Kidney epithelial cell (primary cell): Measurements from ENCODE around the gene EIF4H. TPM values are rescaled to one million over a fixed set of nuclear protein-coding genes. Genes with fewer than 3 reads are reported as not detected.
"Not testable (repeated sequence)": the region's sequence is repeated elsewhere in the genome, so short reads cannot be mapped to it uniquely, and the experiment has no call there.

Experiments used
- DNase-seq: peaks from one replicate; pipeline ENCODE4 v3.0.0-alpha.2; 2010; ENCODE audit warnings: low read depth
- H3K27me3 ChIP-seq: 2 replicates; pipeline ENCODE4 v1.6.0; 2011; ENCODE audit warnings: low read length; ENCODE audit not compliant: control insufficient read depth, insufficient read depth
- H3K36me3 ChIP-seq: 2 replicates; pipeline ENCODE4 v1.5.1; 2011; ENCODE audit warnings: low read length; ENCODE audit not compliant: control insufficient read depth, insufficient read depth
- H3K4me3 ChIP-seq: 2 replicates; pipeline ENCODE4 v1.5.1; 2011; ENCODE audit warnings: low read depth, mild to moderate bottlenecking, control low read depth, low read length
- total RNA-seq: library from RNA; depleted of rRNA; stranded (reverse); fragments of >200 nt; gene quantifications from 2 replicates; pipeline ENCODE4 v1.2.3, GENCODE V29; 2015
- TF ChIP-seq, protein P1 (sequence below): IDR thresholded peaks from 2 replicates; pipeline ENCODE4 v1.5.1; 2011; ENCODE audit warnings: mild to moderate bottlenecking, moderate library complexity, low read length, control low read depth, inconsistent platforms; ENCODE audit not compliant: insufficient read depth, poor library complexity, severe bottlenecking

Gene EIF4H
- total RNA-seq, 1 donor from 2014 or later: 307 TPM

DNA sequence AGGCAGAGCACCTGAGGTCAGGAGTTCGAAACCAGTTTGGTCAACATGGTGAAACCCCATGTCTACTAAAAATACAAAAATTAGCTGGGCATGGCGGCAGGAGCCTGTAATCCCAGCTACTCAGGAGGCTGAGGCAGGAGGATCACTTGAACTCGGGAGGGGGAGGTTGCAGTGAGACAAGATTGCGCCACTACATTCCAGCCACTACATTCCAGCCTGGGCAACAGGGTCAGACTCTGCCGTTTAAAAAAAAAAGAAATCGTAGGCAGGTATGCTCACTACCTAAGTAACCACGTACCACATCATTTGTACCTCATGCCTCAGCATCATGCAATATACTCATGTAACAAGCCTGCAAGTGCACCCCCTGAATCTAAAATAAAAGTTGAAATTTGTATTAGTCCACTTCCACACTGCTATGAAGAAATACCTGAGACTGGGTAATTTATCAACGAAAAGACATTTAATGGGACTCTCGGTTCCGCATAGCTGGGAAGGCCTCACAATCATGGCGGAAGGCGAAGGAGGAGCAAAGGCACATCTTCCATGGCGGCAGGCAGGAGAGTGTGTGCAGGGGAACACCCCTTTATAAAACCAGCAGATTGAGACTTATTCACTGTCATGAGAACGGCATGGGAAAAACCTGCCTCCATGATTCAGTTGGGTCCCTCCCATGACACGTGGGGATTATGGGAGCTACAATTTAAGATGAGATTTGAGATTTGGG lies 8.1 kb upstream of the EIF4H start:
- TF ChIP-seq, protein P1, sequence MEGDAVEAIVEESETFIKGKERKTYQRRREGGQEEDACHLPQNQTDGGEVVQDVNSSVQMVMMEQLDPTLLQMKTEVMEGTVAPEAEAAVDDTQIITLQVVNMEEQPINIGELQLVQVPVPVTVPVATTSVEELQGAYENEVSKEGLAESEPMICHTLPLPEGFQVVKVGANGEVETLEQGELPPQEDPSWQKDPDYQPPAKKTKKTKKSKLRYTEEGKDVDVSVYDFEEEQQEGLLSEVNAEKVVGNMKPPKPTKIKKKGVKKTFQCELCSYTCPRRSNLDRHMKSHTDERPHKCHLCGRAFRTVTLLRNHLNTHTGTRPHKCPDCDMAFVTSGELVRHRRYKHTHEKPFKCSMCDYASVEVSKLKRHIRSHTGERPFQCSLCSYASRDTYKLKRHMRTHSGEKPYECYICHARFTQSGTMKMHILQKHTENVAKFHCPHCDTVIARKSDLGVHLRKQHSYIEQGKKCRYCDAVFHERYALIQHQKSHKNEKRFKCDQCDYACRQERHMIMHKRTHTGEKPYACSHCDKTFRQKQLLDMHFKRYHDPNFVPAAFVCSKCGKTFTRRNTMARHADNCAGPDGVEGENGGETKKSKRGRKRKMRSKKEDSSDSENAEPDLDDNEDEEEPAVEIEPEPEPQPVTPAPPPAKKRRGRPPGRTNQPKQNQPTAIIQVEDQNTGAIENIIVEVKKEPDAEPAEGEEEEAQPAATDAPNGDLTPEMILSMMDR: no peak
- no peaks in the 10 kb centered on the region for H3K27me3 ChIP-seq
- H3K36me3 ChIP-seq: no peaks in the 10 kb centered on the region
- H3K4me3 ChIP-seq: no peak overlapping the region
- no peak for DNase-seq

DNA sequence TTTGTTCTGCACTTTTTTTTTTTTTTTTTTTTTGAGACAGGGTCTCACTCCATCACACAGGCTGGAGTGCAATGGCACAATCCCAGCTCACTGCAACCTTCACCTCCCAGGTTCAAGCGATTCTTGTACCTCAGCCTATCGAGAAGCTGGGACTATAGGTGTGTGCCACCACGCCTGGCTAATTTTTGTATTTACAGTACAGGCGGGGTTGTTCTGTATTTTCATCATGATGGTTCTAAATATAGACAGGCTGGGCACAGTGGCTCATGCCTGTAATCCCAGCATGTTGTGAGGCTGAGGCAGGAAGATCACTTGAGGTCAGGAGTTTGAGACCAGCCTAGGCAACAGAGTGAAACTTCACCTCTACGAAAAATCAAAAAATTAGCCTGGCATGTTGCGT lies 6.8 kb upstream of the EIF4H start:
- H3K36me3 ChIP-seq, H3K4me3 ChIP-seq, H3K27me3 ChIP-seq, DNase-seq: not testable (repeated sequence)

DNA sequence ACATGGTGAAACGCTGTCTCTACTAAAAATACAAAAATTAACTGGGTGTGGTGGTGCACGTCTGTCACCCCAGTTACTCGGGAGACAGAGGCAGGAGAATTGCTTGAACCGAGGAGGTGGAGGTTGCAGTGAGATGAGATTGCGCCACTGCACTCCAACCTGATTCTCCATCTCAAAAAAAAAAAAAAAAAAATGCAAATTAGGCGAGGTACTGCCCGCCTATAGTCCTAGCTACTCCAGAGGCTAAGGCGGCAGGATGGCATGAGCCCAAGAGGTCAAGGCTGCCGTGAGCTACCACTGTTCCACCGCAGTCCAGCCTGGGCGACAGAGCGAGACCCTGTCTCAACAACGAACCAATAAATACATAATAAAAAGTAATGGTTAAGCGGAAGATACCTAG lies 1.1 kb upstream of the EIF4H start:
- Histone ChIP-seq H3K27me3 (no peaks in the 10 kb centered on the region), H3K4me3 (peak overlapping the region; percentile 98), H3K36me3 (no peaks in the 10 kb centered on the region)
- no peak for DNase-seq
- TF ChIP-seq, protein P1: no peak

DNA sequence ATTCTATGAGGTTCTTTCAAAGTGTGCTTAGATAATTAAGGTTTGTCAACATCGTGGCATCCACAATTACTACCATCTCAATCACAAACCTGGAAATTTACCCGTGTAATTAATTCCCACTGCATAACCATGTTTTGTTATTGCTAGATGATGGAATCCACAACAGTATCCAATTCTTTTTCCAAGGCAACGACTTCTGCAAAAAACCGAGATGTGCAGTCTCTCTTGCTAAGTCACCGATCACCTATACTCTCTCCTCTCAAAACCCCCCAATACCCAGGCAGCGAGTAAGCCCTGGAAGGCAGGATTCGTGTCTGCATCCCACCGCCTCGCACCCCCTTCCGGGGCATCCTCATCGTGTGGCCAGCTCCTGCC lies 678 bp upstream of the EIF4H start:
- no peaks in the 10 kb centered on the region for H3K27me3 ChIP-seq
- TF ChIP-seq, protein P1: no peak
- DNase-seq: no peak
- no peaks in the 10 kb centered on the region for H3K36me3 ChIP-seq
- peak overlapping the region; percentile 98 for H3K4me3 ChIP-seq

DNA sequence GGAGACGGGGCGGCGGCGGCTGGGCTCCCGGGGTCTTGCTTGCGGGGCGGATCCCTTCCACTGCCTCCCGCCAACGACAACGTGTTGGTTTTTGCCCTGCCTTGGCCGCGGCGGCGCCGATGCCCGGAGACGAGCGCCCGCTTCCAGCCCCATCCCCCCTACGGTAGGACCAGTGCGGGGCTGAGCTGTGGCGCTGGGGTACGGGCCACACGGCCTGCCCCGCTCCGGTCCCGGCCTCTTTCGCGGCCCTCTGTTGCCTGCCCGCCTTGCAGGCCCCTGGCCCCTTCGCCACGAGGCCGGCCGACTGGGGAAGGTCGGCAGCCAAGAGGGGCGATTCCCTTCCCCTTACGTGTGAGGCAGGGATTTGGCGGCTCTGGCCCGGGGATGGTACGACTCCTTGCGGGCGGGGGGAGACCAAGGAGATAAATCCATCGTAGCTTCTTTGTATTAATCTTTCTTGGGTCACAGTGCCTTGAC lies 488 bp downstream of the EIF4H start:
- no peaks in the 10 kb centered on the region for H3K27me3 ChIP-seq

DNA sequence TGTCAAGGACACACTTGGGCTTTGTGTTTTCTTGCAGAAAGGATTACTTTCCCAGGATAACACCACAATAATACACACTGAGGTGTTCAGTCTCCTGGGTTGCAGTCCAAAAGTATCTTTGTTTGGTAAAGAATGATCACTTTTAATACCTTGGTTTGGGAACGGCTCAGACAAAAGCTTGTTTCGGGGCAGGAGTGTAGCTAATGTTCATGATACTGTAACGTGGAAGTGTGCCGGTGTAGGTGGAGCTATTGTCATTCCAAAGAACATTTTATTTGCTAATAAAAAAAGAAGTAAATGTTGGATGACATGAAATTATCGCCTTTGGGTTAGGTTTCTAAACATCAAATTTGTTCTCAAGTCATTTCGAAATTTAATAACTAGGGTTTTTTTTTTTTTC lies 1.2 kb downstream of the EIF4H start:
- Histone ChIP-seq H3K4me3 (peak overlapping the region; percentile 98), H3K36me3 (no peaks in the 10 kb centered on the region), H3K27me3 (no peaks in the 10 kb centered on the region)
- no peak for DNase-seq
- TF ChIP-seq, protein P1: no peak

More for the DNA sequence above, 488 bp downstream of the EIF4H start:
- TF ChIP-seq, protein P1: peak; percentile 5
- no peak for DNase-seq
- Histone ChIP-seq H3K36me3 (no peaks in the 10 kb centered on the region), H3K4me3 (peak overlapping the region; percentile 98)
